ENCODE data around the gene UGT1A7.

DNA sequence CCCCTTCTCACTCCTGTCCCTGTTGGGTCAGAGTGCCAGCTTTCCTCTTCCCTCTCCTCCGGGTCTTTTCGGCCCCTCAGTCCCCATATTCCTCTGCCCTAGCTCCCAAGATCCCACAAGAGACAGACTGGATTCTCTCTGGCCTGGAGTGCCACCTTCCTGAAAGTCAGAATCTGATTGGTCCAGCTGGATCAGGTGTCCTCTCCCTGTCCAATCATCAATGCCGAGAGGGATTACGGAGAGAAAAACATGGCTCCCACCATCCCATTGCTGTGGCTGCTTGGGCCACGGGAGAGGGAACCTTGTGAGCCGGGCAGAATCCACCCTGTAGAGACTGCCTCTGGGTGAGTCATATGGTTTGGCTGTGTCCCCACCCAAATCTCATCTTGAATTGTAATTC, 93.7 kb downstream of the UGT1A7 start:
- TF ChIP-seq FOXM1 (IDR thresholded peaks at IDR 0.05; ENCODE audit: borderline replicate concordance, low read depth) (no peak), RAD21 (IDR thresholded peaks at IDR 0.05; ENCODE audit: low read depth) (no peak), TAF1 (IDR thresholded peaks at IDR 0.05; ENCODE audit: low read depth) (no peak), CEBPB (IDR thresholded peaks at IDR 0.05) (no peak), EGR1 (IDR thresholded peaks at IDR 0.05) (no peak)
